Ovary (tissue), 9 donors: ENCODE data around the gene ILF3. TPM values are rescaled to one million over a fixed set of nuclear protein-coding genes. Genes with fewer than 3 reads are reported as not detected.
A peak's percentile ranks its signal among the peaks of the same experiment; 100 is the strongest.

Experiments
- DNase-seq, 5 donors: peaks; one replicate each; pipeline ENCODE4 v3.0.0-alpha.2; 2019 to 2020
- H3K27ac ChIP-seq, 2 donors: fragments of 200-600 bp; one replicate each; pipeline versions ENCODE4 v1.5.1 to v1.8.0; 2019 to 2022
- H3K27me3 ChIP-seq: fragments of 200-600 bp; one replicate; pipeline ENCODE4 v1.8.0; 2022
- H3K36me3 ChIP-seq: fragments of 200-600 bp; sonication (generic); one replicate; pipeline ENCODE4 v1.5.1; 2019
- H3K4me1 ChIP-seq: one replicate; pipeline ENCODE4 v1.8.1; 2013; ENCODE audit warnings: mild to moderate bottlenecking, moderate library complexity; ENCODE audit not compliant: insufficient read depth
- H3K4me3 ChIP-seq: fragments of 200-600 bp; sonication (generic); one replicate; pipeline ENCODE4 v1.5.1; 2017
- H3K9me3 ChIP-seq, 2 donors: fragments of 200-600 bp in 1 of 2; sonication (generic) in 1 of 2; one replicate each; pipeline versions ENCODE4 v1.5.1 to v1.8.1; 2013 to 2019; ENCODE audit warnings: mild to moderate bottlenecking in 1 of 2, moderate library complexity in 1 of 2
- EP300 ChIP-seq: sonication (generic); formaldehyde crosslinking; IDR thresholded peaks from one replicate; pipeline ENCODE4 v1.6.1; 2017; ENCODE audit warnings: antibody characterized with exemption
- POLR2A ChIP-seq: fragments of 450-650 bp; IDR thresholded peaks from one replicate; pipeline ENCODE4 v1.6.1; 2017; ENCODE audit warnings: antibody characterized with exemption, mild to moderate bottlenecking, moderate library complexity
- WGBS, 3 donors: extraction: QIAGEN DNeasy Blood & Tissue Kit in 1 of 3; methylation state at CpG; one replicate each; pipeline versions ENCODE4 v1.1.5 to v1.1.7; 2013 to 2017; 5-methylcytosine and 5-hydroxymethylcytosine counted together
- intact Hi-C, 4 donors: fragments of 100-400 bp; cut with DNase I; formaldehyde crosslinking; loops; one replicate each; pipeline versions ENCODE4 v1.11.0 to v1.15.1; 2022 to 2023
- polyA plus RNA-seq, 2 donors: library from polyadenylated mRNA; stranded (reverse); fragments of 200-250 nt in 1 of 2; fragments of 350-450 nt in 1 of 2; fragmentation: Illumina TruSeq in 1 of 2; extraction: RNeasy Lipid Tissue Mini Kit (QIAGEN cat#74804) in 1 of 2; gene quantifications; one replicate each; pipeline ENCODE4 v1.2.3, GENCODE V29; 2013 to 2014
- total RNA-seq, 7 donors: library from RNA; depleted of rRNA in 2 of 7; stranded (reverse); fragments of >200 nt in 2 of 7; fragmentation: NEBNext Ultra II Directional in 3 of 7; extraction: Animal tissue kit (Norgen Biotek cat#: 25700) in 3 of 7; gene quantifications; one replicate each; pipeline versions ENCODE4 v1.1.0 to v1.2.4, GENCODE V29; 2016 to 2023
- TF ChIP-seq, protein P1 (sequence below), 3 donors: fragments of 450-650 bp in 2 of 3; fragments of 200-600 bp in 1 of 3; IDR thresholded peaks; one replicate each; pipeline versions ENCODE4 v1.5.1 to v1.8.0; 2016 to 2022; ENCODE audit warnings: antibody characterized with exemption in 3 of 3, mild to moderate bottlenecking in 1 of 3
- donor health status: DM: no; HTN: no; CAD: no; lungs with moderate emphysema.
- donor health status: DM: no; HTN: no; CAD: no.
- donor health status: Bipolar disorder and iron deficiency.
- donor health status: DM: yes; HTN: yes; CAD: no.
- donor health status: DM: no; HTN: no; CAD: no.
- donor health status: DM: yes; HTN: yes; CAD: no.

The ILF3 gene
- total and polyA plus RNA-seq, 9 donors, result 90.0 to 295 (median 227) TPM

DNA sequence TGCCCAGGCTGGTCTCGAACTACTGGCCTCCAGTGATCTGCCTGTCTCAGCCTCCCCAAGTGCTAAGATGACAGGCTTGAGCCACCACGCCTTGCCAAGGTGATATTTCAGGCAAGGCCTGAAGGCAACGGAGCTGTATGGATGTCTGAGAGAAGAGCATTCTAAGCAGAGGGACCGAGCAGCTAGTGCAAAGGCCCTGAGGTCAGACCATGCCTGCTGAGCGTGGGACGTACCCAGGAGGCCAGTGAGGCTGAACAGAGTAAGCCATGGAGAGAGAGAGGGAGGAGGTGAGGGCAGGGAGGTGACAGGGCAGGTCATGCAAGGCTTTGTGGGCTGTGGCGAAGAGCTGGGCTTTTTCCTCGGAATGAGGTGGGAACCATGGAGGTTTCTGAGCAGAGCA lies 32.2 kb upstream of the ILF3 start:
- WGBS, 3 donors, result 95 to 98% (median 97%) methylated on average over 8 of the region's 8 CpGs
- no peaks in the 10 kb centered on the region for H3K36me3 ChIP-seq
- TF ChIP-seq, protein P1, sequence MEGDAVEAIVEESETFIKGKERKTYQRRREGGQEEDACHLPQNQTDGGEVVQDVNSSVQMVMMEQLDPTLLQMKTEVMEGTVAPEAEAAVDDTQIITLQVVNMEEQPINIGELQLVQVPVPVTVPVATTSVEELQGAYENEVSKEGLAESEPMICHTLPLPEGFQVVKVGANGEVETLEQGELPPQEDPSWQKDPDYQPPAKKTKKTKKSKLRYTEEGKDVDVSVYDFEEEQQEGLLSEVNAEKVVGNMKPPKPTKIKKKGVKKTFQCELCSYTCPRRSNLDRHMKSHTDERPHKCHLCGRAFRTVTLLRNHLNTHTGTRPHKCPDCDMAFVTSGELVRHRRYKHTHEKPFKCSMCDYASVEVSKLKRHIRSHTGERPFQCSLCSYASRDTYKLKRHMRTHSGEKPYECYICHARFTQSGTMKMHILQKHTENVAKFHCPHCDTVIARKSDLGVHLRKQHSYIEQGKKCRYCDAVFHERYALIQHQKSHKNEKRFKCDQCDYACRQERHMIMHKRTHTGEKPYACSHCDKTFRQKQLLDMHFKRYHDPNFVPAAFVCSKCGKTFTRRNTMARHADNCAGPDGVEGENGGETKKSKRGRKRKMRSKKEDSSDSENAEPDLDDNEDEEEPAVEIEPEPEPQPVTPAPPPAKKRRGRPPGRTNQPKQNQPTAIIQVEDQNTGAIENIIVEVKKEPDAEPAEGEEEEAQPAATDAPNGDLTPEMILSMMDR (IDR thresholded peaks at IDR 0.05), result no peak
- TF ChIP-seq POLR2A (no peak), EP300 (no peak)
- H3K27ac ChIP-seq, result no peak overlapping the region
- no peaks in the 10 kb centered on the region for H3K27me3 ChIP-seq
- no peak for DNase-seq
- H3K4me3 ChIP-seq, result no peak overlapping the region
- peaks cover 2% of the 10 kb centered on the region for H3K4me1 ChIP-seq
- intact Hi-C loops, result no loop called here
- H3K9me3 ChIP-seq, result no peaks in the 10 kb centered on the region

- Histone ChIP-seq H3K27me3 (no peaks in the 10 kb centered on the region), H3K9me3 (no peaks in the 10 kb centered on the region), H3K27ac (no peak overlapping the region), H3K4me1 (peaks cover 2% of the 10 kb centered on the region), H3K36me3 (no peaks in the 10 kb centered on the region), H3K4me3 (no peak overlapping the region)
- intact Hi-C loops, result no loop called here
- DNase-seq, result no peak
- 75 to 76% (median 76%) methylated on average over 6 of the region's 6 CpGs for WGBS, 3 donors
- TF ChIP-seq POLR2A, result no peak
- TF ChIP-seq, protein P1 (IDR thresholded peaks at IDR 0.05), result no peak
- no peak for TF ChIP-seq EP300
Observed at GRCh38 chr19:10624585-10624984, 29.6 kb upstream of the ILF3 start.

- H3K9me3 ChIP-seq, result no peaks in the 10 kb centered on the region
- 2% methylated on average over 20 to 53 of the region's 53 CpGs for WGBS, 3 donors
- peaks cover 2% of the 10 kb centered on the region for H3K4me1 ChIP-seq
- H3K4me3 ChIP-seq, result peak within 1 kb of the TSS; percentile 59
- H3K27ac ChIP-seq, result peak within 1 kb of the TSS; percentile 31 to 78
- intact Hi-C loops, result no loop called here
- TF ChIP-seq EP300, result no peak
- peak; percentile 28 for TF ChIP-seq POLR2A
- H3K27me3 ChIP-seq, result no peaks in the 10 kb centered on the region
- peak; percentile 82 to 90 (median 87) for DNase-seq
- H3K36me3 ChIP-seq, result no peaks in the 10 kb centered on the region
Observed at GRCh38 chr19:10625003-10625761, 29.0 kb upstream of the ILF3 start, which contains the start of gene SLC44A2. Gene SLC44A2 (plus strand): TSS chr19:10625553. CDS start chr19:10625634, 81 bp downstream.

DNA sequence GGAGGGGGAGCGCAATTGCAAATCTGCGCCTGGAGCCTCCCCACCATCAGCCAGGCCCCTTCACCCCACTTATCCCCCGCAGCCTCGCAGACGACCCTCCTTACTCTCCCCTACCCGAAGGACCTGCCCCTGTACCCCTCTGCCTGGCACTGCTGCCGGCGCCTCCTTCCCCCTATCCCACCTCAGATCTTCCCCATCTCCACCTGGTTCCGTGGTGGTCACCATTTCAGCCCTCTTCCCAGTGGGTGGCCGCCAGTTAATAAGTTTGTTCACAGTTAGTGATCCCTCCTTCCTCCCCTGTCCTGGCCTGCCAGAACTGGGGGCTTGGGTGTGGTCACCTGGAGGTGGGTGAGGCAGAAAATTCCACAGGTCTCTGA lies 28.4 kb upstream of the ILF3 start:
- intact Hi-C loops, result no loop called here
- Histone ChIP-seq H3K9me3 (no peaks in the 10 kb centered on the region), H3K27ac (peak overlapping the region; percentile 31 to 78), H3K4me1 (peaks cover 2% of the 10 kb centered on the region), H3K4me3 (peak overlapping the region; percentile 59), H3K27me3 (no peaks in the 10 kb centered on the region), H3K36me3 (no peaks in the 10 kb centered on the region)
- DNase-seq, result no peak
- TF ChIP-seq EP300, result no peak
- TF ChIP-seq, protein P1 (IDR thresholded peaks at IDR 0.05), result no peak
- WGBS, 3 donors, result 16 to 23% (median 20%) methylated on average over 10 of the region's 10 CpGs

- H3K27ac ChIP-seq, result no peak overlapping the region
- H3K27me3 ChIP-seq, result no peaks in the 10 kb centered on the region
- TF ChIP-seq POLR2A, result no peak
- TF ChIP-seq, protein P1 (IDR thresholded peaks at IDR 0.05), result no peak
- TF ChIP-seq EP300, result no peak
- DNase-seq, result no peak
- intact Hi-C loops, result no loop called here
- no peaks in the 10 kb centered on the region for H3K36me3 ChIP-seq
- H3K4me3 ChIP-seq, result no peak overlapping the region
- WGBS, 3 donors, result 82 to 85% (median 85%) methylated on average over 14 of the region's 14 CpGs
- no peaks in the 10 kb centered on the region for H3K9me3 ChIP-seq
- no peaks in the 10 kb centered on the region for H3K4me1 ChIP-seq
Observed at GRCh38 chr19:10631874-10632273, 22.3 kb upstream of the ILF3 start.
